Activated naive CD8-positive, alpha-beta T cell treated with anti-CD3 and anti-CD28 coated beads, Interleukin-2, amount 10 ng/mL, durations not matched to agents 7 days and 5 days (primary cell): ENCODE measurements around the gene MELTF. TPM values are rescaled to one million over a fixed set of nuclear protein-coding genes. Genes with fewer than 3 reads are reported as not detected.

Experiments used
- ATAC-seq: fragments of 150-1000 bp; cut with Tn5 transposase; one replicate; pipeline ENCODE4 v1.10.0; 2021; ENCODE audit warnings: low read depth, moderate library complexity
- POLR2A ChIA-PET: fragments of 350-600 bp; sonication (Branson Sonifier 250); formaldehyde crosslinking; loops from one replicate; lab custom pipeline; 2021; ENCODE audit warnings: antibody characterized with exemption; lab: Charles Lee
- DNase-seq: peaks from one replicate; pipeline ENCODE4 v3.0.0; 2021
- H3K27ac Mint-ChIP-seq: one replicate; pipeline ENCODE4 v1.8.0; 2022; ENCODE audit warnings: mild to moderate bottlenecking, mixed read lengths
- H3K27me3 Mint-ChIP-seq: one replicate; pipeline ENCODE4 v1.8.0; 2022; ENCODE audit warnings: mild to moderate bottlenecking, moderate library complexity, mixed read lengths
- H3K36me3 Mint-ChIP-seq: one replicate; pipeline ENCODE4 v1.8.0; 2021; ENCODE audit warnings: mild to moderate bottlenecking, mixed read lengths
- H3K4me1 Mint-ChIP-seq: one replicate; pipeline ENCODE4 v1.8.0; 2021; ENCODE audit warnings: mixed read lengths
- H3K4me3 Mint-ChIP-seq: one replicate; pipeline ENCODE4 v1.8.0; 2022; ENCODE audit warnings: mild to moderate bottlenecking, moderate library complexity, mixed read lengths
- H3K9me3 Mint-ChIP-seq: one replicate; pipeline ENCODE4 v1.8.0; 2021; ENCODE audit warnings: mixed read lengths
- total RNA-seq, 2 experiments: library from RNA; stranded (reverse); gene quantifications; one replicate each; pipeline ENCODE4 v1.2.3, GENCODE V29; 2021

The MELTF gene
- total RNA-seq, 2 experiments from 2014 or later, result 5.4 to 5.6 TPM

GRCh38 chr3:196969660-196970546 is 59.7 kb downstream of the MELTF start:
- H3K27me3 Mint-ChIP-seq, result peaks cover 21% of the 10 kb centered on the region
- peak overlapping the region; percentile 82 for H3K4me3 Mint-ChIP-seq
- peak; percentile 89 for DNase-seq
- H3K9me3 Mint-ChIP-seq, result no peaks in the 10 kb centered on the region
- H3K4me1 Mint-ChIP-seq, result peaks cover 14% of the 10 kb centered on the region
- ATAC-seq, result peak; percentile 61
- H3K27ac Mint-ChIP-seq, result peak overlapping the region; percentile 72
- peaks cover 3% of the 10 kb centered on the region for H3K36me3 Mint-ChIP-seq
- POLR2A ChIA-PET, result interaction anchor here (0.6 to 2.8 kb wide), 4 partner anchors 28 to 138 kb away, joined by 5 to 17 read pairs (median 9); partner anchors contain the start of genes NCBP2 and SENP5

GRCh38 chr3:196969134-196969659 is 60.4 kb downstream of the MELTF start:
- H3K27ac Mint-ChIP-seq, result peak overlapping the region; percentile 81
- no peaks in the 10 kb centered on the region for H3K9me3 Mint-ChIP-seq
- POLR2A ChIA-PET, result interaction anchor here (0.7 to 2.8 kb wide), 4 partner anchors 27 to 134 kb away, joined by 3 to 17 read pairs (median 8); partner anchors contain the start of genes NCBP2 and SENP5
- peak; percentile 78 for DNase-seq
- H3K27me3 Mint-ChIP-seq, result peaks cover 21% of the 10 kb centered on the region
- H3K36me3 Mint-ChIP-seq, result peaks cover 3% of the 10 kb centered on the region
- H3K4me3 Mint-ChIP-seq, result peak overlapping the region; percentile 86
- peaks cover 14% of the 10 kb centered on the region for H3K4me1 Mint-ChIP-seq
- ATAC-seq, result peak; percentile 51

- Mint-ChIP-seq H3K9me3 (no peaks in the 10 kb centered on the region), H3K27ac (peak within 1 kb of the TSS; percentile 81), H3K4me3 (peak within 1 kb of the TSS; percentile 86), H3K36me3 (peaks cover 3% of the 10 kb centered on the region), H3K4me1 (peaks cover 14% of the 10 kb centered on the region), H3K27me3 (peaks cover 21% of the 10 kb centered on the region)
- ATAC-seq (peak; percentile 75), DNase-seq (peak; percentile 79)
- POLR2A ChIA-PET, result interaction anchor here (0.7 to 2.8 kb wide), 2 partner anchors 26 to 133 kb away, joined by 3 to 17 read pairs; partner anchors contain the start of gene NCBP2
These were observed 61.1 kb downstream of the MELTF start, which contains the start of gene PIGZ for GRCh38 chr3:196968233-196969133. PIGZ (minus strand) TSS chr3:196968833; CDS start chr3:196952031, 16,802 bp downstream.

- H3K4me3 Mint-ChIP-seq, result peak overlapping the region; percentile 77
- no peak for DNase-seq
- H3K36me3 Mint-ChIP-seq, result peaks cover 3% of the 10 kb centered on the region
- H3K27ac Mint-ChIP-seq, result no peak overlapping the region
- POLR2A ChIA-PET, result interaction anchor here (2.8 kb wide), 1 partner anchor 25 kb away, joined by 17 read pairs; the partner anchor contains the start of gene NCBP2
- H3K4me1 Mint-ChIP-seq, result peaks cover 14% of the 10 kb centered on the region
- peaks cover 19% of the 10 kb centered on the region for H3K27me3 Mint-ChIP-seq
- ATAC-seq, result no peak
- H3K9me3 Mint-ChIP-seq, result no peaks in the 10 kb centered on the region
These were observed 62.0 kb downstream of the MELTF start for GRCh38 chr3:196967412-196968232.

- Mint-ChIP-seq H3K27me3 (peaks cover 19% of the 10 kb centered on the region), H3K4me3 (no peak overlapping the region), H3K27ac (no peak overlapping the region), H3K36me3 (peaks cover 3% of the 10 kb centered on the region), H3K9me3 (no peaks in the 10 kb centered on the region), H3K4me1 (peaks cover 14% of the 10 kb centered on the region)
- POLR2A ChIA-PET, result no interaction called here
- DNase-seq (no peak), ATAC-seq (no peak)
These were observed 62.9 kb downstream of the MELTF start for GRCh38 chr3:196966526-196967401.

- peaks cover 3% of the 10 kb centered on the region for H3K36me3 Mint-ChIP-seq
- POLR2A ChIA-PET, result no interaction called here
- DNase-seq, result no peak
- H3K4me1 Mint-ChIP-seq, result peaks cover 14% of the 10 kb centered on the region
- ATAC-seq, result no peak
- H3K4me3 Mint-ChIP-seq, result no peak overlapping the region
- H3K27me3 Mint-ChIP-seq, result peaks cover 15% of the 10 kb centered on the region
- no peak overlapping the region for H3K27ac Mint-ChIP-seq
- no peaks in the 10 kb centered on the region for H3K9me3 Mint-ChIP-seq
These were observed 63.8 kb downstream of the MELTF start for GRCh38 chr3:196965804-196966173.

GRCh38 chr3:196965112-196965803 is 64.4 kb downstream of the MELTF start:
- no peaks in the 10 kb centered on the region for H3K9me3 Mint-ChIP-seq
- POLR2A ChIA-PET, result no interaction called here
- DNase-seq, result no peak
- peaks cover 3% of the 10 kb centered on the region for H3K36me3 Mint-ChIP-seq
- peaks cover 13% of the 10 kb centered on the region for H3K27me3 Mint-ChIP-seq
- peaks cover 11% of the 10 kb centered on the region for H3K4me1 Mint-ChIP-seq
- H3K4me3 Mint-ChIP-seq, result no peak overlapping the region
- ATAC-seq, result no peak
- no peak overlapping the region for H3K27ac Mint-ChIP-seq

- H3K27me3 Mint-ChIP-seq, result peaks cover 16% of the 10 kb centered on the region
- no peaks in the 10 kb centered on the region for H3K9me3 Mint-ChIP-seq
- POLR2A ChIA-PET, result no interaction called here
- H3K36me3 Mint-ChIP-seq, result peaks cover 3% of the 10 kb centered on the region
- H3K4me1 Mint-ChIP-seq, result peaks cover 8% of the 10 kb centered on the region
- ATAC-seq (no peak), DNase-seq (no peak)
- H3K27ac Mint-ChIP-seq, result no peak overlapping the region
- no peak overlapping the region for H3K4me3 Mint-ChIP-seq
These were observed 66.0 kb downstream of the MELTF start for GRCh38 chr3:196963631-196963953.

- no peaks in the 10 kb centered on the region for H3K9me3 Mint-ChIP-seq
- H3K36me3 Mint-ChIP-seq, result peaks cover 3% of the 10 kb centered on the region
- POLR2A ChIA-PET, result no interaction called here
- peaks cover 16% of the 10 kb centered on the region for H3K27me3 Mint-ChIP-seq
- H3K4me1 Mint-ChIP-seq, result peaks cover 7% of the 10 kb centered on the region
- no peak overlapping the region for H3K4me3 Mint-ChIP-seq
- DNase-seq, result no peak
- ATAC-seq, result no peak
- H3K27ac Mint-ChIP-seq, result no peak overlapping the region
These were observed 66.5 kb downstream of the MELTF start for GRCh38 chr3:196962930-196963630.

- POLR2A ChIA-PET, result no interaction called here
- peaks cover 11% of the 10 kb centered on the region for H3K27me3 Mint-ChIP-seq
- H3K36me3 Mint-ChIP-seq, result peaks cover 3% of the 10 kb centered on the region
- no peak overlapping the region for H3K27ac Mint-ChIP-seq
- H3K4me3 Mint-ChIP-seq, result no peak overlapping the region
- no peaks in the 10 kb centered on the region for H3K9me3 Mint-ChIP-seq
- no peaks in the 10 kb centered on the region for H3K4me1 Mint-ChIP-seq
- ATAC-seq (no peak), DNase-seq (no peak)
These were observed 67.3 kb downstream of the MELTF start for GRCh38 chr3:196962108-196962929.
